HEK293 (cell line): Measurements from ENCODE around the gene ME2.
"Not testable (repeated sequence)": the region's sequence is repeated elsewhere in the genome, so short reads cannot be mapped to it uniquely, and the experiment has no call there.

Experiments used
- CTCF ChIA-PET: fragments of 350-600 bp; formaldehyde crosslinking; extraction: SDS; loops from one replicate; lab custom pipeline; 2021; ENCODE audit warnings: antibody characterized with exemption; lab: Yijun Ruan, JAX
- POLR2A ChIA-PET: fragments of 300-600 bp; formaldehyde crosslinking; extraction: SDS; loops from one replicate; lab custom pipeline; 2020; ENCODE audit warnings: antibody characterized with exemption, inconsistent platforms; lab: Yijun Ruan, JAX
- H3K27ac ChIP-seq: fragments of 200-500 bp; sonication (Bioruptor generic); 2 replicates; pipeline ENCODE4 v1.5.1; 2014; ENCODE audit warnings: low read depth, low read length, control low read depth, inconsistent platforms; ENCODE audit errors: extremely low read depth
- H3K36me3 ChIP-seq, 2 experiments: fragments of 200-500 bp in 1 of 2; sonication (Bioruptor generic) in 1 of 2; 1 replicate in 1 of 2; 2 replicates in 1 of 2; pipeline ENCODE4 v1.5.1; 2014 to 2017; ENCODE audit warnings: inconsistent platforms in 2 of 2, low read length in 2 of 2; ENCODE audit not compliant: control insufficient read depth in 2 of 2, insufficient read depth in 1 of 2
- H3K4me1 ChIP-seq: fragments of 200-500 bp; sonication (Bioruptor generic); 2 replicates; pipeline ENCODE4 v1.5.1; 2014; ENCODE audit warnings: mild to moderate bottlenecking, low read length, inconsistent platforms; ENCODE audit not compliant: control insufficient read depth, insufficient read depth
- H3K4me3 ChIP-seq: 2 replicates; pipeline ENCODE4 v1.5.1; 2011; ENCODE audit warnings: low read depth, mild to moderate bottlenecking, control low read depth, low read length, moderate library complexity
- H3K9me3 ChIP-seq: fragments of 200-500 bp; sonication (Bioruptor generic); 2 replicates; pipeline ENCODE4 v1.5.1; 2014; ENCODE audit warnings: low read depth, low read length, inconsistent platforms; ENCODE audit not compliant: control insufficient read depth, insufficient read depth
- BCL6B ChIP-seq: fragments of 450-650 bp; formaldehyde crosslinking; IDR thresholded peaks from 2 replicates; pipeline ENCODE4 v1.5.1; 2017; ENCODE audit warnings: missing biosample characterization, missing genetic modification characterization
- KLF7 ChIP-seq: fragments of 450-650 bp; formaldehyde crosslinking; IDR thresholded peaks from 2 replicates; pipeline ENCODE4 v1.5.1; 2016; ENCODE audit warnings: missing biosample characterization, missing genetic modification characterization, borderline replicate concordance
- OVOL3 ChIP-seq: fragments of 450-650 bp; formaldehyde crosslinking; IDR thresholded peaks from 2 replicates; pipeline ENCODE4 v1.5.1; 2016; ENCODE audit warnings: missing biosample characterization, missing genetic modification characterization
- RBAK ChIP-seq: fragments of 450-650 bp; formaldehyde crosslinking; IDR thresholded peaks from 2 replicates; pipeline ENCODE4 v1.5.1; 2016; ENCODE audit warnings: missing biosample characterization, missing genetic modification characterization
- SCRT2 ChIP-seq: fragments of 450-650 bp; formaldehyde crosslinking; IDR thresholded peaks from 2 replicates; pipeline ENCODE4 v1.5.1; 2016; ENCODE audit warnings: missing biosample characterization, missing genetic modification characterization
- ZBTB11 ChIP-seq: fragments of 450-650 bp; formaldehyde crosslinking; conservative IDR thresholded peaks from 2 replicates; pipeline ENCODE4 v1.5.1; 2016; ENCODE audit warnings: low read depth, missing biosample characterization, missing genetic modification characterization
- ZFP37 ChIP-seq: fragments of 450-650 bp; formaldehyde crosslinking; IDR thresholded peaks from 2 replicates; pipeline ENCODE4 v1.5.1; 2016; ENCODE audit warnings: missing biosample characterization, missing genetic modification characterization
- ZNF19 ChIP-seq: fragments of 450-650 bp; formaldehyde crosslinking; IDR thresholded peaks from 2 replicates; pipeline ENCODE4; 2016; ENCODE audit warnings: missing biosample characterization, missing genetic modification characterization, low read depth
- ZNF302 ChIP-seq: fragments of 450-650 bp; formaldehyde crosslinking; IDR thresholded peaks from 2 replicates; pipeline ENCODE4 v1.5.1; 2016; ENCODE audit warnings: missing biosample characterization, missing genetic modification characterization, low read depth
- ZNF354C ChIP-seq: fragments of 450-650 bp; formaldehyde crosslinking; IDR thresholded peaks from 2 replicates; pipeline ENCODE4 v1.5.1; 2016; ENCODE audit warnings: missing biosample characterization, missing genetic modification characterization, low read depth, borderline replicate concordance
- ZNF394 ChIP-seq: fragments of 450-650 bp; formaldehyde crosslinking; IDR thresholded peaks from 2 replicates; pipeline ENCODE4 v1.5.1; 2016; ENCODE audit warnings: missing biosample characterization, missing genetic modification characterization, mild to moderate bottlenecking, moderate library complexity, borderline replicate concordance
- ZNF426 ChIP-seq: fragments of 450-650 bp; formaldehyde crosslinking; IDR thresholded peaks from 2 replicates; pipeline ENCODE4 v1.5.1; 2017; ENCODE audit warnings: missing biosample characterization, missing genetic modification characterization, mild to moderate bottlenecking, inconsistent platforms, moderate library complexity
- ZNF433 ChIP-seq: fragments of 450-650 bp; formaldehyde crosslinking; IDR thresholded peaks from 2 replicates; pipeline ENCODE4 v1.5.1; 2016; ENCODE audit warnings: missing biosample characterization, missing genetic modification characterization, low read depth
- ZNF510 ChIP-seq: fragments of 450-650 bp; formaldehyde crosslinking; IDR thresholded peaks from 2 replicates; pipeline ENCODE4 v1.5.1; 2018; ENCODE audit warnings: mild to moderate bottlenecking, missing genetic modification characterization, missing biosample characterization; ENCODE audit not compliant: insufficient replicate concordance
- ZNF514 ChIP-seq: fragments of 450-650 bp; formaldehyde crosslinking; IDR thresholded peaks from 2 replicates; pipeline ENCODE4 v1.5.1; 2016; ENCODE audit warnings: missing biosample characterization, missing genetic modification characterization
- ZNF518A ChIP-seq: fragments of 450-650 bp; formaldehyde crosslinking; conservative IDR thresholded peaks from 2 replicates; pipeline ENCODE4 v1.5.1; 2016; ENCODE audit warnings: low read depth, missing biosample characterization, missing genetic modification characterization
- ZNF529 ChIP-seq: fragments of 450-650 bp; formaldehyde crosslinking; IDR thresholded peaks from 2 replicates; pipeline ENCODE4 v1.5.1; 2017; ENCODE audit warnings: missing genetic modification characterization, missing biosample characterization; ENCODE audit not compliant: insufficient replicate concordance
- ZNF555 ChIP-seq: fragments of 450-650 bp; formaldehyde crosslinking; conservative IDR thresholded peaks from 2 replicates; pipeline ENCODE4 v1.5.1; 2017; ENCODE audit warnings: missing biosample characterization, mild to moderate bottlenecking, missing genetic modification characterization, inconsistent platforms
- ZNF560 ChIP-seq: fragments of 450-650 bp; formaldehyde crosslinking; IDR thresholded peaks from 2 replicates; pipeline ENCODE4 v1.5.1; 2017; ENCODE audit warnings: missing biosample characterization, missing genetic modification characterization, borderline replicate concordance
- ZNF580 ChIP-seq: fragments of 450-650 bp; formaldehyde crosslinking; IDR thresholded peaks from 2 replicates; pipeline ENCODE4 v1.5.1; 2016; ENCODE audit warnings: missing biosample characterization, missing genetic modification characterization
- ZNF629 ChIP-seq: fragments of 450-650 bp; formaldehyde crosslinking; IDR thresholded peaks from 2 replicates; pipeline ENCODE4 v1.5.1; 2017; ENCODE audit warnings: missing biosample characterization, missing genetic modification characterization
- ZNF639 ChIP-seq: fragments of 450-650 bp; formaldehyde crosslinking; IDR thresholded peaks from 2 replicates; pipeline ENCODE4 v1.5.1; 2016; ENCODE audit warnings: missing biosample characterization, missing genetic modification characterization
- ZNF654 ChIP-seq: fragments of 450-650 bp; formaldehyde crosslinking; IDR thresholded peaks from 2 replicates; pipeline ENCODE4 v1.5.1; 2016; ENCODE audit warnings: low read depth, missing biosample characterization, missing genetic modification characterization

Gene ME2

GRCh38 chr18:50944245-50944932 lies 65.5 kb downstream of the ME2 start (continued):
- no peak for TF ChIP-seq BCL6B (tag by site-specific recombination)
- TF ChIP-seq SCRT2: no peak

GRCh38 chr18:50945918-50946317 lies 67.0 kb downstream of the ME2 start:
- peaks cover 3 to 16% of the 10 kb centered on the region in 2 experiments for H3K36me3 ChIP-seq
- POLR2A ChIA-PET, H3K4me1 ChIP-seq, H3K27ac ChIP-seq, H3K4me3 ChIP-seq, H3K9me3 ChIP-seq: not testable (repeated sequence)
- CTCF ChIA-PET: interaction anchor here (0.6 kb wide), 1 partner anchor 17 kb away, joined by 3 read pairs; no protein-coding TSS in a partner anchor
- peak; percentile 44; the same call in 1 of the 2 replicates for TF ChIP-seq ZNF580 (tag by site-specific recombination)
- TF ChIP-seq ZNF555 (tag by site-specific recombination): peak; percentile 79
- peak; percentile 65; the same call in 1 of the 2 replicates for TF ChIP-seq ZNF639 (tag by site-specific recombination)
- peak; percentile 23 for TF ChIP-seq ZNF529 (tag by site-specific recombination)
- 0 out of 2 replicates have a peak, but pooled peaks have one; percentile 65 for TF ChIP-seq ZNF514 (tag by site-specific recombination)
- 0 out of 2 replicates have a peak, but pooled peaks have one; percentile 55 for TF ChIP-seq OVOL3
- 0 out of 2 replicates have a peak, but pooled peaks have one; percentile 77 for TF ChIP-seq ZNF354C (tag by site-specific recombination)
- TF ChIP-seq ZNF510: peak; percentile 27
- peak; percentile 72; the same call in 1 of the 2 replicates for TF ChIP-seq ZFP37
- TF ChIP-seq ZNF433 (tag by site-specific recombination): peak; percentile 78
- TF ChIP-seq ZNF302 (tag by site-specific recombination): 0 out of 2 replicates have a peak, but pooled peaks have one; percentile 33
- peak; percentile 89 for TF ChIP-seq ZNF518A (tag by site-specific recombination)
- TF ChIP-seq ZNF19 (tag by site-specific recombination): peak; percentile 59; the same call in 1 of the 2 replicates
- TF ChIP-seq ZBTB11: peak; percentile 67
- peak; percentile 60; the same call in 1 of the 2 replicates for TF ChIP-seq ZNF560 (tag by site-specific recombination)
- peak; percentile 46; the same call in 1 of the 2 replicates for TF ChIP-seq KLF7 (tag by site-specific recombination)
- peak; percentile 84 for TF ChIP-seq ZNF426 (tag by site-specific recombination)
- TF ChIP-seq ZNF394 (tag by site-specific recombination): peak; percentile 97
- peak; percentile 44 for TF ChIP-seq ZNF654
- peak; percentile 44; the same call in 1 of the 2 replicates for TF ChIP-seq RBAK (tag by site-specific recombination)
- TF ChIP-seq ZNF629 (tag by site-specific recombination): peak; percentile 43; the same call in 1 of the 2 replicates
